ENCODE results near the gene ABCC2.

DNA sequence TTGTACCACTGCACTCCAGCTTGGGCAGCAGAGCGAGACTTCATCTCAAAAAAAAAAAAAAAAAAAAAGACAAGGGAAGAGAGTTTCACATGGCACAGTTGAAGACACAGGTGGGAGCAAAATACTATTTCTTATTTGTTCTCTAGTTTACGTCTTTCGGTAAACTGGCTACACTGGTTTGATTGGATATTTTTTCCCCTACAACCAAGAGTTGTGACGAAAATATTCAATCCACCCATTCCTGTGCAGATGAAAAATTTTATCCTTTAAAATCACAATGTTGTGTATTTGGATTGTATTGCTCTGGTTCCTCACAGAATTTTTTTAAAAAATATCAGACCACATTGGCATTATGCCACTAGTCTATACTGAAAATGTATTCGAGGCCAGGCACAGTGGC is 14.5 kb upstream of the ABCC2 start:
- TF ChIP-seq, protein P1, sequence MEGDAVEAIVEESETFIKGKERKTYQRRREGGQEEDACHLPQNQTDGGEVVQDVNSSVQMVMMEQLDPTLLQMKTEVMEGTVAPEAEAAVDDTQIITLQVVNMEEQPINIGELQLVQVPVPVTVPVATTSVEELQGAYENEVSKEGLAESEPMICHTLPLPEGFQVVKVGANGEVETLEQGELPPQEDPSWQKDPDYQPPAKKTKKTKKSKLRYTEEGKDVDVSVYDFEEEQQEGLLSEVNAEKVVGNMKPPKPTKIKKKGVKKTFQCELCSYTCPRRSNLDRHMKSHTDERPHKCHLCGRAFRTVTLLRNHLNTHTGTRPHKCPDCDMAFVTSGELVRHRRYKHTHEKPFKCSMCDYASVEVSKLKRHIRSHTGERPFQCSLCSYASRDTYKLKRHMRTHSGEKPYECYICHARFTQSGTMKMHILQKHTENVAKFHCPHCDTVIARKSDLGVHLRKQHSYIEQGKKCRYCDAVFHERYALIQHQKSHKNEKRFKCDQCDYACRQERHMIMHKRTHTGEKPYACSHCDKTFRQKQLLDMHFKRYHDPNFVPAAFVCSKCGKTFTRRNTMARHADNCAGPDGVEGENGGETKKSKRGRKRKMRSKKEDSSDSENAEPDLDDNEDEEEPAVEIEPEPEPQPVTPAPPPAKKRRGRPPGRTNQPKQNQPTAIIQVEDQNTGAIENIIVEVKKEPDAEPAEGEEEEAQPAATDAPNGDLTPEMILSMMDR (conservative IDR thresholded peaks at IDR 0.05 in 1 of 2, IDR thresholded peaks at IDR 0.05 in 1 of 2; ENCODE audit: extremely low read depth in 1 of 2, insufficient read depth in 1 of 2, low read depth in 1 of 2, low read length in 2 of 2) = no peak
- TF ChIP-seq EZH2 (IDR thresholded peaks at IDR 0.05; ENCODE audit: borderline replicate concordance, low read length) = no peak

Data from mammary epithelial cell (primary cell).